ENCODE results near the gene DCT. TPM values are rescaled to one million over a fixed set of nuclear protein-coding genes. Genes with fewer than 3 reads are reported as not detected.

DCT gene
- total and polyA plus RNA-seq, 2 of the 8 experiments (the other 6 are each of a cell fraction or from before 2014, with no cell fraction given) = 0.02 TPM; not detected in 1

GRCh38 chr13:94516456-94516855 is 37.0 kb upstream of the DCT start (continued):
- TF ChIP-seq GABPA (IDR thresholded peaks at IDR 0.05; ENCODE audit: borderline replicate concordance, insufficient read depth, low read length) (no peak), SP4 (IDR thresholded peaks at IDR 0.05; ENCODE audit: low read length) (no peak)

All from H1 (cell line).